Stimulated activated CD4-positive, alpha-beta T cell treated with anti-CD3 and anti-CD28 coated beads, Interleukin-2, amount 100 ng/mL, for 4 hours (primary cell): Measurements from ENCODE around the gene LENG9.

ENCODE experiments used
- DNase-seq: peaks from one replicate; pipeline ENCODE4 v3.0.0-alpha.2; 2020; ENCODE audit warnings: low read depth

The LENG9 gene

GRCh38 chr19:54421521-54421920 is 42.1 kb downstream of the LENG9 start:
- no peak for DNase-seq

DNA sequence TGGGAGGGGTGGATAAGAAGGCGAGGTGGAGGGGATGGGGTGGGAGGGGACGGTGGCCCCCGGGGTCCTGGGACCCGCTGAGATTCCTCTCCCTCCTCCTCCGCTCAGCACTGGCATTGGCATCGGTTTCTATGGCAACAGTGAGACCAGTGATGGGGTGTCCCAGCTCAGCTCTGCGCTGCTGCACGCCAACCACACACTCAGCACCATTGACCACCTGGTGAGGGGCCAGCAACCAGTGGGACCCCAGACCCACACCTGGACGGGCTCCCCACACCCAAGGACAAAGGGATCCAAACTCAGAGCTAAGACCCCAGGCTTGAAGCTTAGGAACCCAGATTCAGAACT is 42.4 kb downstream of the LENG9 start:
- no peak for DNase-seq

DNA sequence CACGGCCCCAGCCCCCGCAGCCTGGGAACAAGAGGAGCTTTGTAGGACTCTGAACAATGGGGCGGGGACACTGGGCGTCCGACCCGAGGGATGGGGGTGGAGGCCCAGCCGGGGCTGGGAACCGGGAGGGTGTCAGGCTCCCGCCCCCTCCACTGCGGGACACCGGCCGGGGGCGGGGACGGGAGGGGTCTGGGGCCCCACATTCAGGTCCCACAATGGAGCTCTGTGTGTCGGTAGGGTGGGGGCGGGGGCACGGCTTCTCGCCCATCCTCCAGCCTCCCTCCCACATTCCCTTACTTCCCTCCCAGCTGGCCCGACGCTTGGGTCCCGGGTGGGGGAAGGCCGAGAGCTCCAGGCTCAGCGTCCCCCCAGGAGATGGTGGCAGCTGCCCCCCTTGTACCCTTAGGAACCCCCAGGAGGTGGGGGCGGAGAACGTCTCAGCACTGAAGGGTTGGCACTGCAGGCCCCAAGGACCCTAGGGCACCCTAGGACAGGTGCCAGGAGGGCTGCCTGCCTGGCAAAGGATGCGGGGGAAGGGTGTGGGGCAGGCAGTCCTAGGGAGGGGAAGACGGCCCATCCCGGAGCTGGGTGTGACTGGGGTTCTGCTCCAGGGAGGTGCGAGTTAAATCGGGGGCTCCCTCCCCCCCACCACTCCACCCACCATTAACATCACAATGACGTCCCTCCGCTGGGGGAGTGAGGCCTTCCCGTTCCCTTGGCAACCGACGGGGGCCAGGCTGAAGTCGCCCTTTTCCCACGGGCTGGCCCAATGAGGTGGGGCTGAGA is 43.0 kb downstream of the LENG9 start:
- DNase-seq = no peak

GRCh38 chr19:54420068-54420382 is 43.6 kb downstream of the LENG9 start:
- DNase-seq = no peak

GRCh38 chr19:54418930-54419800 is 44.4 kb downstream of the LENG9 start:
- no peak for DNase-seq

GRCh38 chr19:54418030-54418929 is 45.3 kb downstream of the LENG9 start:
- no peak for DNase-seq

GRCh38 chr19:54416695-54417491 is 46.7 kb downstream of the LENG9 start:
- DNase-seq = no peak

- no peak for DNase-seq
Observed at GRCh38 chr19:54415901-54416673, 47.5 kb downstream of the LENG9 start.

GRCh38 chr19:54415208-54415900 is 48.2 kb downstream of the LENG9 start, which contains the start of gene TTYH1:
Gene TTYH1, plus strand, starts transcription at chr19:54415464. Its CDS starts 89 bp downstream, at chr19:54415553.
- DNase-seq = no peak

GRCh38 chr19:54414156-54414555 is 49.4 kb downstream of the LENG9 start:
- no peak for DNase-seq

- DNase-seq = no peak
Observed at GRCh38 chr19:54412877-54413276, 50.7 kb downstream of the LENG9 start.
